BJ (cell line): Measurements from ENCODE around the gene CPNE4. TPM values are rescaled to one million over a fixed set of nuclear protein-coding genes. Genes with fewer than 3 reads are reported as not detected.

Source experiments
- CTCF ChIA-PET: fragments of 350-600 bp; formaldehyde crosslinking; extraction: SDS; loops from one replicate; lab custom pipeline; 2021; ENCODE audit warnings: antibody characterized with exemption, inconsistent platforms; lab: Yijun Ruan, JAX
- POLR2A ChIA-PET: fragments of 300-600 bp; sonication (Branson Sonifier 250); formaldehyde crosslinking; extraction: SDS; loops from one replicate; lab custom pipeline; 2021; ENCODE audit warnings: antibody characterized with exemption; lab: Charles Lee
- DNase-seq: peaks from one replicate; pipeline ENCODE4 v3.0.0-alpha.2; 2011; ENCODE audit warnings: low read depth
- H3K27me3 ChIP-seq: 2 replicates; pipeline ENCODE4 v1.6.0; 2011; ENCODE audit warnings: low read length; ENCODE audit not compliant: control insufficient read depth, insufficient read depth
- H3K36me3 ChIP-seq: 2 replicates; pipeline ENCODE4 v1.5.1; 2011; ENCODE audit warnings: low read length; ENCODE audit not compliant: control insufficient read depth, insufficient read depth
- H3K4me3 ChIP-seq: 2 replicates; pipeline ENCODE4 v1.5.1; 2011; ENCODE audit warnings: low read depth, mild to moderate bottlenecking, control low read depth, low read length
- CTCF ChIP-seq: IDR thresholded peaks from 2 replicates; pipeline ENCODE4 v1.5.1; 2011; ENCODE audit warnings: low read depth, mild to moderate bottlenecking, control low read depth, inconsistent platforms, low read length, moderate library complexity; ENCODE audit not compliant: insufficient read depth
- polyA plus RNA-seq: library from polyadenylated mRNA; depleted of rRNA; stranded (reverse); fragments of >200 nt; gene quantifications from 2 replicates; pipeline ENCODE4 v1.2.3, GENCODE V29; 2011

CPNE4 gene
- polyA plus RNA-seq, 1 experiment = not detected

GRCh38 chr3:131717493-131717892 is 317.3 kb downstream of the CPNE4 start:
- no peaks in the 10 kb centered on the region for H3K36me3 ChIP-seq
- H3K27me3 ChIP-seq = no peaks in the 10 kb centered on the region; the same call in 1 of the 2 replicates
- ChIA-PET POLR2A (no interaction called here), CTCF (interaction anchor here (0.7 kb wide), 1 partner anchor 174 kb away, joined by 3 read pairs; no protein-coding TSS in a partner anchor)
- no peak overlapping the region for H3K4me3 ChIP-seq
- no peak for DNase-seq
- TF ChIP-seq CTCF = no peak

- ChIA-PET POLR2A (no interaction called here), CTCF (interaction anchor here (0.7 kb wide), 1 partner anchor 173 kb away, joined by 3 read pairs; no protein-coding TSS in a partner anchor)
- no peak for DNase-seq
- H3K36me3 ChIP-seq = no peaks in the 10 kb centered on the region
- TF ChIP-seq CTCF = no peak
- no peaks in the 10 kb centered on the region; the same call in 1 of the 2 replicates for H3K27me3 ChIP-seq
- no peak overlapping the region for H3K4me3 ChIP-seq
These were observed 317.9 kb downstream of the CPNE4 start for GRCh38 chr3:131716943-131717342.

DNA sequence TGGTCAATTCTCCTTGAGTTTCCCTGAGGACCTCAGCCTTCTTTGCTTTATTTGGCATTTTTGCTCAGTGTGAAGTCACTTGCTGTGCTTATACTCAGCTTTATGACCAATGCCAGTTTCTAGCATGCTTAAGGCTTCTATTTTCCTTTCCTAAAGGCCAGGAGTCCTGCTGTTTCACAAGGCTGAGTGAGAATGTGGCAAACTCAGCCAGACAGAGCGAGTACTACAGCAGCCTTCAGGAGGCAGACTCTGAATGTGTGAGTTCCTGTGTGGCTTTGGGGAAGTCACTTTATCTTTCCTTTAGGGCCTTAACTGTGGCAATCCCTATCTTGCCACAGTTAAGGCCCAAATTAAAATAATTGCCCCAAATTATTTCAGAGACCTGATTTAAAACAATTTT is 318.8 kb downstream of the CPNE4 start:
- no peak for DNase-seq
- CTCF ChIA-PET = interaction anchor here (0.6 kb wide), 1 partner anchor 180 kb away, joined by 3 read pairs; no protein-coding TSS in a partner anchor
- POLR2A ChIA-PET = no interaction called here
- no peak for TF ChIP-seq CTCF
- H3K27me3 ChIP-seq = no peaks in the 10 kb centered on the region; the same call in 1 of the 2 replicates
- no peaks in the 10 kb centered on the region for H3K36me3 ChIP-seq
- H3K4me3 ChIP-seq = no peak overlapping the region

- Histone ChIP-seq H3K4me3 (no peak overlapping the region), H3K27me3 (no peaks in the 10 kb centered on the region; the same call in 1 of the 2 replicates), H3K36me3 (no peaks in the 10 kb centered on the region)
- no peak for DNase-seq
- POLR2A ChIA-PET = no interaction called here
- no peak for TF ChIP-seq CTCF
- CTCF ChIA-PET = no interaction called here
These were observed 320.1 kb downstream of the CPNE4 start for GRCh38 chr3:131714585-131715220.

- POLR2A ChIA-PET = no interaction called here
- H3K27me3 ChIP-seq = no peaks in the 10 kb centered on the region; the same call in 1 of the 2 replicates
- CTCF ChIA-PET = no interaction called here
- TF ChIP-seq CTCF = no peak
- no peak overlapping the region for H3K4me3 ChIP-seq
- no peaks in the 10 kb centered on the region for H3K36me3 ChIP-seq
- no peak for DNase-seq
These were observed 321.2 kb downstream of the CPNE4 start for GRCh38 chr3:131713416-131714123.
